ENCODE data around the gene CARD9. TPM values are rescaled to one million over a fixed set of nuclear protein-coding genes. Genes with fewer than 3 reads are reported as not detected.

CARD9 gene
- total RNA-seq, 1 experiment from 2014 or later: 1.7 TPM

- POLR2A ChIA-PET: no interaction called here
- Histone ChIP-seq H3K9me3 (ENCODE audit: control insufficient read depth, insufficient read depth, low read depth, low read length) (no peaks in the 10 kb centered on the region), H3K36me3 (ENCODE audit: control insufficient read depth, insufficient read depth, low read length) (no peaks in the 10 kb centered on the region), H3K4me3 (ENCODE audit: low read depth in 2 of 2, low read length in 2 of 2) (no peak overlapping the region), H3K27me3 (ENCODE audit: control insufficient read depth, insufficient read depth, low read length) (no peaks in the 10 kb centered on the region), H3K27ac (ENCODE audit: low read length) (no peak overlapping the region), H3K4me1 (ENCODE audit: control insufficient read depth, insufficient read depth, low read length) (no peaks in the 10 kb centered on the region; the same call in 1 of the 2 replicates)
- no peak for ATAC-seq
- CTCF ChIA-PET: no interaction called here
- no peak for DNase-seq (ENCODE audit: low read depth, low spot score)
- TF ChIP-seq REST (IDR thresholded peaks at IDR 0.05; ENCODE audit: insufficient read depth in 1 of 2, low read depth in 2 of 2, low read length in 1 of 2) (no peak), SIN3A (IDR thresholded peaks at IDR 0.05; ENCODE audit: borderline replicate concordance, insufficient read depth, low read depth, low read length) (no peak), POLR2AphosphoS5 (IDR thresholded peaks at IDR 0.05; ENCODE audit: low read depth, low read length) (no peak), TCF7L2 (IDR thresholded peaks at IDR 0.05; ENCODE audit: low read depth, low read length) (no peak), CTCF (IDR thresholded peaks at IDR 0.05) (no peak)
- in situ Hi-C loops (cut with HindIII; ENCODE audit: low pct_unique_long_range_greater_than_20kb, low sequenced_read_pairs) (no loop called here), intact Hi-C loops (cut with micrococcal nuclease; ENCODE audit: unreplicated experiment) (no loop called here)
- BruUV-seq (replicated peaks): no TSS peak
Measured at GRCh38 chr9:136336156-136336870, 37.2 kb downstream of the CARD9 start.

GRCh38 chr9:136335296-136336155, 37.9 kb downstream of the CARD9 start:
- no peaks in the 10 kb centered on the region; the same call in 1 of the 2 replicates for H3K4me1 ChIP-seq (ENCODE audit: control insufficient read depth, insufficient read depth, low read length)
- no TSS peak for BruUV-seq (replicated peaks)
- no peak for TF ChIP-seq POLR2AphosphoS5 (IDR thresholded peaks at IDR 0.05; ENCODE audit: low read depth, low read length)
- no peak for TF ChIP-seq SIN3A (IDR thresholded peaks at IDR 0.05; ENCODE audit: borderline replicate concordance, insufficient read depth, low read depth, low read length)
- no peak for TF ChIP-seq REST (IDR thresholded peaks at IDR 0.05; ENCODE audit: insufficient read depth in 1 of 2, low read depth in 2 of 2, low read length in 1 of 2)
- no peak for TF ChIP-seq CTCF (IDR thresholded peaks at IDR 0.05)
- TF ChIP-seq TCF7L2 (IDR thresholded peaks at IDR 0.05; ENCODE audit: low read depth, low read length): no peak
- POLR2A ChIA-PET: no interaction called here
- H3K9me3 ChIP-seq (ENCODE audit: control insufficient read depth, insufficient read depth, low read depth, low read length): no peaks in the 10 kb centered on the region
- CTCF ChIA-PET: no interaction called here
- intact Hi-C loops (cut with micrococcal nuclease; ENCODE audit: unreplicated experiment) (no loop called here), in situ Hi-C loops (cut with HindIII; ENCODE audit: low pct_unique_long_range_greater_than_20kb, low sequenced_read_pairs) (no loop called here)
- H3K27ac ChIP-seq (ENCODE audit: low read length): no peak overlapping the region
- ATAC-seq (no peak), DNase-seq (ENCODE audit: low read depth, low spot score) (no peak)
- no peak overlapping the region for H3K4me3 ChIP-seq (ENCODE audit: low read depth in 2 of 2, low read length in 2 of 2)
- no peaks in the 10 kb centered on the region for H3K27me3 ChIP-seq (ENCODE audit: control insufficient read depth, insufficient read depth, low read length)
- no peaks in the 10 kb centered on the region for H3K36me3 ChIP-seq (ENCODE audit: control insufficient read depth, insufficient read depth, low read length)
